Ectodermal cell (in vitro differentiated cells): ENCODE data around the gene TMEM212.

Source experiments
- H3K27ac ChIP-seq: 2 replicates; pipeline ENCODE4 v1.7.0; 2013; ENCODE audit warnings: mild to moderate bottlenecking, low read depth, low read length; ENCODE audit not compliant: insufficient read depth, poor library complexity, severe bottlenecking
- H3K27me3 ChIP-seq: 2 replicates; pipeline ENCODE4 v1.7.0; 2013; ENCODE audit warnings: mild to moderate bottlenecking, low read length; ENCODE audit not compliant: insufficient read depth, control insufficient read depth, poor library complexity, severe bottlenecking
- H3K36me3 ChIP-seq: one replicate; pipeline ENCODE4 v1.7.0; 2013; ENCODE audit warnings: low read length; ENCODE audit not compliant: control insufficient read depth, insufficient read depth
- H3K4me1 ChIP-seq: one replicate; pipeline ENCODE4 v1.7.0; 2013; ENCODE audit warnings: low read length; ENCODE audit not compliant: control insufficient read depth, insufficient read depth
- H3K4me3 ChIP-seq: 2 replicates; pipeline ENCODE4 v1.7.0; 2013; ENCODE audit warnings: low read depth, low read length, control low read depth; ENCODE audit not compliant: insufficient read depth
- H3K9me3 ChIP-seq: 2 replicates; pipeline ENCODE4 v1.7.0; 2013; ENCODE audit warnings: mild to moderate bottlenecking, low read length, moderate library complexity; ENCODE audit not compliant: control insufficient read depth
- WGBS, 2 experiments: methylation state at CpG; one replicate each; pipeline ENCODE4 v1.1.7; 2013; ENCODE audit warnings: missing lambda C conversion rate in 2 of 2; 5-methylcytosine and 5-hydroxymethylcytosine counted together

The TMEM212 gene

GRCh38 chr3:171871392-171872274 lies 28.5 kb downstream of the TMEM212 start:
- Histone ChIP-seq H3K4me3 (no peak overlapping the region), H3K9me3 (no peaks in the 10 kb centered on the region), H3K27ac (no peak overlapping the region), H3K4me1 (no peaks in the 10 kb centered on the region), H3K27me3 (no peaks in the 10 kb centered on the region), H3K36me3 (no peaks in the 10 kb centered on the region)
- 94 to 96% methylated on average over 7 of the region's 8 CpGs for WGBS, 2 experiments

- Histone ChIP-seq H3K9me3 (no peaks in the 10 kb centered on the region), H3K27ac (no peak overlapping the region), H3K27me3 (no peaks in the 10 kb centered on the region), H3K36me3 (no peaks in the 10 kb centered on the region), H3K4me3 (no peak overlapping the region), H3K4me1 (no peaks in the 10 kb centered on the region)
- 79 to 95% methylated on average over 1 of the region's 1 CpG for WGBS, 2 experiments
Measured at GRCh38 chr3:171873580-171873979, 30.4 kb downstream of the TMEM212 start.

- Histone ChIP-seq H3K9me3 (no peaks in the 10 kb centered on the region), H3K27me3 (no peaks in the 10 kb centered on the region), H3K4me1 (peaks cover 6% of the 10 kb centered on the region), H3K4me3 (no peak overlapping the region), H3K27ac (no peak overlapping the region), H3K36me3 (no peaks in the 10 kb centered on the region)
- 33 to 49% methylated on average over 1 to 2 of the region's 2 CpGs for WGBS, 2 experiments
Measured at GRCh38 chr3:171874251-171874681, 31.1 kb downstream of the TMEM212 start.

DNA sequence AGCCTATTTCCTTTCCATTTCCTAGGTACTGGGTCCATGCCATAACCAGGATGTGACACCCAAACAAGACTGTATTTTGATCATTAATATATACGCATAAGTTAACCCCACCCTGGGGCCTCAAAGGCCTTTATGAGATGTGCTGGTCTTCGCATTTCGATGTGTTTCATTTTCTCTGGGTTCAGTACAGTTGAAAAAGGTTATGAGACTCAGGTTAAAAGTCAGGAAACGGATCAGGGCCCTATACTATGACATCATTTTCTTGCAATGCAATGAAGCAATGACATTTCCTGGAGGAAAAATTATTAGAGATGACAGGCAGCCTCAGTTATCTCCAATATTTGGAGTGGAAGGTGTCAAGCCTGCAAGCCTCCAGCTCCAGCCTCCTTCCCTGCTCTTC lies 31.7 kb downstream of the TMEM212 start:
- H3K27ac ChIP-seq = no peak overlapping the region
- no peaks in the 10 kb centered on the region for H3K9me3 ChIP-seq
- no peak overlapping the region for H3K4me3 ChIP-seq
- H3K4me1 ChIP-seq = peaks cover 10% of the 10 kb centered on the region
- 96 to 97% methylated on average over 4 of the region's 4 CpGs for WGBS, 2 experiments
- no peaks in the 10 kb centered on the region for H3K27me3 ChIP-seq
- H3K36me3 ChIP-seq = no peaks in the 10 kb centered on the region

DNA sequence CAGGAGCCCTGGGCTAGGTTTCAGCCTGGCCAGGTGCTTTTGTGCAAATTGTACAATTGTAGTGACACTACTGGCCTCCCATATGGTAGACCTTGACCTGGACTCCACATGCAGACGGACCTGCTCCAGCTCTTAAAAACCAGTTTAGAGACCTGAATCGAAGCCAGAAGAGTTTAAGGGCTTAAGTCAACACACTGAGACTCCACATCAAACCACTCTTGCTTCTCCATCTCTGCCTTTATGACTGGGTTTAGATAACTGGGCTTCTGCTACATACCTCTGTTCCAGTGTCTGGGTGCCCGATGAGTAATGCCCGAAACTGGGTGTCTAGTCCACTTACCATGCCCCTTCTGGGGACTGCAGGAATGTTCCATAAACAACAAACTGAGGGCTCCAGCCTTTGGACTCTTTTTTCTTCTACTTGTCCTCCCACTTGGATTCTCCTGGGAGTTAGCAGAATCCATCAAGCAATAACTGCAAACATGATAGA lies 32.8 kb downstream of the TMEM212 start:
- Histone ChIP-seq H3K27me3 (no peaks in the 10 kb centered on the region), H3K27ac (no peak overlapping the region), H3K4me3 (no peak overlapping the region), H3K36me3 (no peaks in the 10 kb centered on the region), H3K9me3 (no peaks in the 10 kb centered on the region), H3K4me1 (peaks cover 10% of the 10 kb centered on the region)
- WGBS, 2 experiments = 95% methylated on average over 4 of the region's 4 CpGs

- Histone ChIP-seq H3K4me1 (peaks cover 10% of the 10 kb centered on the region), H3K36me3 (no peaks in the 10 kb centered on the region), H3K4me3 (no peak overlapping the region), H3K27me3 (no peaks in the 10 kb centered on the region), H3K9me3 (no peaks in the 10 kb centered on the region), H3K27ac (no peak overlapping the region)
- WGBS, 2 experiments = 80 to 90% methylated on average over 3 to 4 of the region's 5 CpGs
Measured at GRCh38 chr3:171876680-171877147, 33.6 kb downstream of the TMEM212 start.

DNA sequence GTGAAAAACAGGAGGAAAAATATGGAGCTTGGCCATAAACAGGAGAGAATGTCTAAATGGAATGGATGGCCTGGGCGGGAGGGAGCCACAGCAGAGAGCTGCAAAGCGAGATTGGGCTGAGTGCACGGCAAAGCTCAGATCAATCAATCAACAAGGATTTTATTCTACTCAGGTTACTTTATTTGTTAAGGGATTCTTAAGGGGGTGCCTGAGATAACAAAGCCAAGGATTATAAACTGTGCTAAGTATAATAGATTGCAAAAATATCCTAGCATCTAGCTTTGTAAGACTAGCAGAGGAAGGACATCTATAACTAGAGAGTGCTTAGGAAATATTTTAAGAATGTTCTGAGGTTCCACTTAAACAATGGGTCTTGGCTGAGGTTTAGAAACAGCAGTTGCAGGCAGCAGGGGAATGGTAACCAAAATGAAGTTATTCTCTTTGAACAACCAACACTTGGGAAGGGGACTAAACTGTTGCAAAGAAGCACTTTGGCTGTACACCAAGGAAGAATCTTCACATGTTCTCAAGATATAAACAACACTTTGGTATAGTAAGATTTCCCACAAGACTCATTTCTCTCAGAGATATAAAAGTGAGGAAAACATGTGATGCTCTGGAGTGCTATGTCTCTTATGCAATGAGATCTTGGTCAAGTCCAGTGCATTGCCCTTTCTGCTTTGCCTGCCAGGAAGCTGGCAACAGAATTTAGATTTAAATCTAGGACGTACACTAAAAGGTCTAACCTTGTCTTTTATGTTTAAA lies 35.5 kb downstream of the TMEM212 start:
- Histone ChIP-seq H3K9me3 (no peaks in the 10 kb centered on the region), H3K4me3 (no peak overlapping the region), H3K4me1 (peaks cover 18% of the 10 kb centered on the region), H3K27me3 (no peaks in the 10 kb centered on the region), H3K27ac (no peak overlapping the region), H3K36me3 (no peaks in the 10 kb centered on the region)
- 69 to 72% methylated on average over 4 of the region's 4 CpGs for WGBS, 2 experiments

DNA sequence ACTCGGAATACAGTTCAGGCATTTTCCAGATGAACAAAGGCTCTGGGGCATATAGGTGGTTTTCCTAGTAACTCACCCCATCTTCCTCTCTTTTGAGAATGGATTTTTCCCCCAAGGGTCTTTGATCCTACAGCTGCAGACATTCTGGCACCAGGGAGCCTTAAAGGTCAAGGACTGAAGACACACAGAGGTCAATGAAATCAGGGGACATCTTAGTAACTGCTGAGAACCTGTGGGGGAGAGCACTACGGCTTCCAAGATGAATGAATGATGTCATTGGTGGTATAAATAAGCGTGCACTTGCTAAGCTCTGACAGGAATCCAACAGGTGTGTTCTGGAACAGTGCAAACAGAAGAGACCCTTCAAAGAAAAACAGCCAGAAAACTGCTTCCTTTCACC lies 36.3 kb downstream of the TMEM212 start:
- Histone ChIP-seq H3K27me3 (no peaks in the 10 kb centered on the region), H3K4me3 (no peak overlapping the region), H3K4me1 (peaks cover 24% of the 10 kb centered on the region), H3K27ac (no peak overlapping the region), H3K36me3 (no peaks in the 10 kb centered on the region), H3K9me3 (no peaks in the 10 kb centered on the region)
- 78 to 82% methylated on average over 3 of the region's 3 CpGs for WGBS, 2 experiments

DNA sequence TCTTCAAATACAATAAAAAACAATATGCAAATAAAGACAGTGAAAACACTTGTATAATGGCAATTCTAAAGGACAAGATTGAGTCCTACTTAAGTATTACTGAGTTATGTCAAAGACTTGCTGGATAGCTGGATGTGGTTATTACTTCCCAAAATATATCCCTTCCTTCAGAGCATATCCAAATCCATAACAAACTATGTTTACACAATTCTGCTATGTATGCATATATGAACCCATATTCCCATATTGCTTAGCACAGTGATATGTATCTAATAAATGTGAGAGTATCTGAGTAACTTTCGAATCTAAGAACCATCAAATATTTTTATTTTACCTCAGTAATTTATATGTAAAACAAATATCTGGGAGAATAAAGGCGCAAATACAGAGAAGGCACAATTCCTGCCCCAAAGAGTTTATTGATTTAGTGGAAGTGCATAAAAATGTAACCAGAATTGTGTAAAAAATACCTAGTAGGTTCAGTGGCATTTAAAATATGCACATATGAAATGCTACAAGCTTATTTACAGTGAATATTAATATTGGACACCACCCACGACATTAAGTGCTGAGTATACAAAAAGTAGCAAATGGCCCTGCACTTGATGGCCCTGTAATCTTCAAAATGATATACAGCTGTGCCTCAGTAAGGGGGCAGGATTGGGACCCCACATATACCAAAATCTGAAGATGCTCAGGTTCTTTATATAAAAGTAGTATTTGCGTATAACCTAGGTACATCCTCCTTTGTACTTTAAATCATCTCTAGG lies 37.1 kb downstream of the TMEM212 start:
- WGBS, 2 experiments = 83 to 94% methylated on average over 2 of the region's 4 CpGs
- H3K36me3 ChIP-seq = no peaks in the 10 kb centered on the region
- H3K27ac ChIP-seq = no peak overlapping the region
- peaks cover 24% of the 10 kb centered on the region for H3K4me1 ChIP-seq
- H3K4me3 ChIP-seq = no peak overlapping the region
- H3K27me3 ChIP-seq = no peaks in the 10 kb centered on the region
- H3K9me3 ChIP-seq = no peaks in the 10 kb centered on the region
